Right hindlimb (tissue), 1 donor: Measurements from ENCODE around the gene PRR12.

Experiments
- DNase-seq: peaks from one replicate; pipeline ENCODE4 v3.0.0-alpha.2; 2018

PRR12 gene

DNA sequence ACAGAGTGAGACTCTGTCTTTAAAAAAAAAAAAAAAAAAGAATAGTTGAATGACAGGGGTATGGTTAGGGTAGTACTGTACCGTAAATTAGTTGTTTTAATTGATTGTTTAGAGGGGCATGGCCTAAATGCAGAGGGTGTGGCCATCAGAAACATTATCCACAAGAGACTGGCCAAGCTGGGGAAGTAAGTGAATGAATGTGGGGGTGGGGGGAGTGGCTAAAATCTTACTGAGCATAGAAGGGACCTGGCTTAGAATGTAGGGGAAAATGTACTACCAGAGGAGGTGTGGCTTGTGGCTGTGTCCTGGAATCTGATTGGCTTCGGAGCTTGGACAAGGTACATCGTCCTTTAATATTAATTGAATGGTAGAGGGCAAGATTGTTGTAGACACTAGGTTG, 78.5 kb downstream of the PRR12 start:
- DNase-seq = no peak

DNA sequence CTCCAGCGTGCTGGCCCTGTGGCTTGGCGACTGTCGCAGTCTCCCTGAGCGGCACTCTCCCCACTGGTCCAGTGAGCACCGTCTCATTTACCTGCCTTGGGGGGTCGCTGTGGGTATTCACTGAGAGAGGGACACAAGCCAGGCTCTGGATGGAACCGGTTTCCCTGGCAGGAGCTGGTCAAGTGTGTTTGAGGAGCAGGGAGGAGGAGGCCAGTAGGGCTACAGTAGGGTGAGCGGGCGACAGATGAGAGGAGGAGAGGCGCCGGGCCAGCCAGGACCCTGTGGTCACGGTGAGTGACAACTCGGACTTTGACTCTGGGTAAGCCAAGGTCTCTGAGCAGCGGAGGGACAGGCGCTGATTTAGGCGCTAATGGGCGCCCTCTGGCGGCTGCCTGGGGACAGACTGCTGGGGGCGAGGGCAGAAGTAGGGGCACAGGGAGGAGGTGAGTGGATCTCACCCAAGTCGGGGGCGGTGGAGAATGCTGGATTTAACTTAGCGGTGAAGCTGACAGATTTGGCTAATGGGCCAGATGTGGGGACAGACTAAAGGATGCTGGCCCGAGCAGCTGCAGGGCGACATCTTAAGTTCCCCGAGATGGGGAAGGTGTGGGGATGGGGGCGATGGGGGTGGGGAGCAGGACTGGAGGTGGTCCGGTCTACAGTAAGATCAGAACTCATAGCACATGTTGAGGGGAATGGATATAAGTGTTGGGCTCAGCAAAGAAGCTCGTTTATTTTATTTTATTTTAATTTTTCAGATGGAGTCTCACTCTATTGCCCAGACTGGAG, 81.3 kb downstream of the PRR12 start:
- DNase-seq = peak; percentile 68
